Fibroblast of lung (primary cell): ENCODE results near the gene HRH4. TPM values are rescaled to one million over a fixed set of nuclear protein-coding genes. Genes with fewer than 3 reads are reported as not detected.

Source experiments
- DNase-seq, 2 donors: peaks; one replicate each; pipeline versions ENCODE4 v3.0.0 to v3.0.0-alpha.2; 2010; ENCODE audit warnings: low read depth in 2 of 2
- H2AFZ ChIP-seq: 2 replicates; pipeline ENCODE4 v1.5.1; 2012; ENCODE audit warnings: low read length, control low read depth, inconsistent platforms
- H3K27ac ChIP-seq: 2 replicates; pipeline ENCODE4 v1.5.1; 2011; ENCODE audit warnings: low read length, control low read depth; ENCODE audit not compliant: insufficient read depth
- H3K27me3 ChIP-seq: 2 replicates; pipeline ENCODE4 v1.5.1; 2011; ENCODE audit warnings: mild to moderate bottlenecking, low read length; ENCODE audit not compliant: control insufficient read depth, insufficient read depth
- H3K36me3 ChIP-seq: 2 replicates; pipeline ENCODE4 v1.5.1; 2011; ENCODE audit warnings: low read length; ENCODE audit not compliant: control insufficient read depth, insufficient read depth
- H3K4me1 ChIP-seq: 2 replicates; pipeline ENCODE4 v1.5.1; 2011; ENCODE audit warnings: low read length; ENCODE audit not compliant: control insufficient read depth, insufficient read depth; ENCODE audit errors: extremely low read depth
- H3K4me2 ChIP-seq: 2 replicates; pipeline ENCODE4 v1.5.1; 2011; ENCODE audit warnings: low read length, control low read depth; ENCODE audit not compliant: insufficient read depth; ENCODE audit errors: extremely low read depth
- H3K4me3 ChIP-seq, 4 experiments: fragments of 200-600 bp in 1 of 4; sonication (generic) in 1 of 4; replicated peaks in 1 of 4; 2 replicates each; pipeline ENCODE4 v1.5.1; 2011 to 2016; ENCODE audit warnings: low read length in 4 of 4, low read depth in 3 of 4, mild to moderate bottlenecking in 3 of 4, control low read depth in 2 of 4, inconsistent platforms in 1 of 4, mixed read lengths in 1 of 4; ENCODE audit not compliant: insufficient read depth in 1 of 4; ENCODE audit errors: control extremely low read depth in 1 of 4
- H3K79me2 ChIP-seq: 2 replicates; pipeline ENCODE4 v1.5.1; 2012; ENCODE audit warnings: mild to moderate bottlenecking, low read length, inconsistent platforms; ENCODE audit not compliant: control insufficient read depth, insufficient read depth
- H3K9ac ChIP-seq: 2 replicates; pipeline ENCODE4 v1.5.1; 2011; ENCODE audit warnings: mild to moderate bottlenecking, low read length, control low read depth; ENCODE audit not compliant: insufficient read depth
- H3K9me3 ChIP-seq: 2 replicates; pipeline ENCODE4 v1.5.1; 2012; ENCODE audit warnings: low read depth, low read length; ENCODE audit not compliant: control insufficient read depth, insufficient read depth
- H4K20me1 ChIP-seq: 2 replicates; pipeline ENCODE4 v1.5.1; 2011; ENCODE audit warnings: low read length; ENCODE audit not compliant: control insufficient read depth, insufficient read depth; ENCODE audit errors: extremely low read depth
- EZH2 ChIP-seq: IDR thresholded peaks from 2 replicates; pipeline ENCODE4 v1.5.1; 2012; ENCODE audit warnings: low read length, control low read depth, mild to moderate bottlenecking; ENCODE audit errors: missing control alignments
- polyA plus RNA-seq, 2 donors: library from polyadenylated mRNA; depleted of rRNA in 1 of 2; stranded (reverse) in 1 of 2; unstranded in 1 of 2; fragments of >200 nt; gene quantifications; 2 replicates each; pipeline ENCODE4 v1.2.1, GENCODE V29; 2011 to 2012; ENCODE audit warnings: missing spikeins in 1 of 2
- total RNA-seq: library from RNA; depleted of rRNA; stranded (reverse); fragments of >200 nt; gene quantifications from 2 replicates; pipeline ENCODE4 v1.2.1, GENCODE V29; 2014
- TF ChIP-seq, protein P1 (sequence below), 2 donors: IDR thresholded peaks in 1 of 2; conservative IDR thresholded peaks in 1 of 2; 1 replicate in 1 of 2; 2 replicates in 1 of 2; pipeline ENCODE4 v1.5.1; 2011 to 2012; ENCODE audit warnings: low read length in 2 of 2, control low read depth in 1 of 2, inconsistent platforms in 1 of 2, low read depth in 1 of 2, mild to moderate bottlenecking in 1 of 2

The HRH4 gene
- total and polyA plus RNA-seq, 2 donors (not counting 1 experiment from before 2014, with no cell fraction given), result under 0.01 to 0.01 TPM

DNA sequence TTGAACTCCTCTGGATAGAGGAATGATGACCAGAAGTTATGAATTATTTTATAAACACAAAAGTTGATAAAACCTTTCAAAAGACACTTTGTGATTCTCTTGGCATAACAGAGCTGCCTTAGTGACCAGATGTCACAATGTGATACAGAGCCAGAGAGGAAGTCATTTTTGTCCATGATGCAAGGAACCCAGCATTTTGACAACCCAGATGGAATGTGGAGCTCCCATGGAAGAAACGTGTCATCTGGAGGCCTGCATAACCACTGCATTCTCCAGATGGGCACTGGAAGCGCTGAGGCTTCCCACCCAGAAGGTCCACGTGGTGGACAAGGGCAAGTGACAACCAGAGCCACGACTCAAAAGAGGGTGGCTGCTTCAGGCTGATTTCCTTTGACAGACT is 30.1 kb downstream of the HRH4 start:
- H4K20me1 ChIP-seq, result no peaks in the 10 kb centered on the region
- H3K9me3 ChIP-seq, result no peaks in the 10 kb centered on the region
- H3K4me3 ChIP-seq, result no peak overlapping the region
- no peak overlapping the region for H3K27ac ChIP-seq
- H3K27me3 ChIP-seq, result peaks cover 7% of the 10 kb centered on the region
- H3K4me1 ChIP-seq, result no peaks in the 10 kb centered on the region
- TF ChIP-seq, protein P1, sequence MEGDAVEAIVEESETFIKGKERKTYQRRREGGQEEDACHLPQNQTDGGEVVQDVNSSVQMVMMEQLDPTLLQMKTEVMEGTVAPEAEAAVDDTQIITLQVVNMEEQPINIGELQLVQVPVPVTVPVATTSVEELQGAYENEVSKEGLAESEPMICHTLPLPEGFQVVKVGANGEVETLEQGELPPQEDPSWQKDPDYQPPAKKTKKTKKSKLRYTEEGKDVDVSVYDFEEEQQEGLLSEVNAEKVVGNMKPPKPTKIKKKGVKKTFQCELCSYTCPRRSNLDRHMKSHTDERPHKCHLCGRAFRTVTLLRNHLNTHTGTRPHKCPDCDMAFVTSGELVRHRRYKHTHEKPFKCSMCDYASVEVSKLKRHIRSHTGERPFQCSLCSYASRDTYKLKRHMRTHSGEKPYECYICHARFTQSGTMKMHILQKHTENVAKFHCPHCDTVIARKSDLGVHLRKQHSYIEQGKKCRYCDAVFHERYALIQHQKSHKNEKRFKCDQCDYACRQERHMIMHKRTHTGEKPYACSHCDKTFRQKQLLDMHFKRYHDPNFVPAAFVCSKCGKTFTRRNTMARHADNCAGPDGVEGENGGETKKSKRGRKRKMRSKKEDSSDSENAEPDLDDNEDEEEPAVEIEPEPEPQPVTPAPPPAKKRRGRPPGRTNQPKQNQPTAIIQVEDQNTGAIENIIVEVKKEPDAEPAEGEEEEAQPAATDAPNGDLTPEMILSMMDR (conservative IDR thresholded peaks at IDR 0.05 in 1 of 2, IDR thresholded peaks at IDR 0.05 in 1 of 2; ENCODE audit: low read depth in 1 of 2, low read length in 2 of 2), result no peak
- TF ChIP-seq EZH2, result no peak
- no peaks in the 10 kb centered on the region for H3K36me3 ChIP-seq
- H2AFZ ChIP-seq, result peak overlapping the region; percentile 12
- H3K79me2 ChIP-seq, result no peaks in the 10 kb centered on the region
- H3K4me2 ChIP-seq, result no peak overlapping the region
- H3K9ac ChIP-seq, result no peak overlapping the region
- peak in 1 of 2 donors; percentile 20 for DNase-seq

DNA sequence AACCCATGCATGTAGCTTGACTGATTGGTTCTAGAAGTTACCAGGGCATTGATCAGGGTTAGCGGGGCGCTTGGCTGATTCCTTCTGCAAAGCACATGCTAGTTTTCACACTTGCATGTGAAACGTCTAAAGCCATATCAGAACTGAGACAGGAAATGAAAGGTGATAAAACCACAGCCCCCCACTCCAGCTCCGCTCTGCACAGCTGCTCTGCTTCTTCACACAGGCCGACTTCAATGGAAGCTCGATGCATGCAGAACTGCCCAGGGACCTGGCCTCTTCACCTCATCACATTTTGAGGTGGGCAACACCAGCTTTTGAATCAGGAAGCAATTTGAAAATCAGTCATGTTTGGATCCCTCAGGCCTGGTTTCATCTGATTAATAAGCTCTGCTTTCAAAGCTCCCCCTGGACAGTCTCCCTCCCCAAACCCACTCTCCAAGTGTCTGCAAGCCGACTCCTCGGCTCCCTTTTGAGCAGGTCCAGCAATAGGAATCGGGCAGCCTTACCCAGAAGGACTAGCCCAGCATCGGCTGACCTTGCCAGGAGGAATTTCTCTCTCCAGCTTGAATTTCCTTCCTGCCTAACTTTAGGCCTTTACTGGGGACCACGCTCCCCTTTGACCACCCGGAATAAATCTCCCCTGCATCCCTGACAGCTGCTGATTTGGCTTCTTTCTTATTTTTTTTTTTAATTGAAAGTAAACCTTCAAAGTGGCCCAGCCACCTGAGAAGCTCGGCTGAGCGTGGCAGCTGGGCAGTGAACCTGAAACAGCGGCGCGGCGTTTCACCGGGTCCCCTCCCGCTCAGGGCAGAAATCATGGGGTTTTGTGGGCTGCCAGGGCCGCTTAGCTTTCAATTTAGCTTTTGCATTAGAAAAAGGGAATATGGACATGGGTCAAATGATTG is 31.7 kb downstream of the HRH4 start:
- Histone ChIP-seq H3K4me3 (no peak overlapping the region), H3K27me3 (no peaks in the 10 kb centered on the region), H2AFZ (no peak overlapping the region), H3K36me3 (no peaks in the 10 kb centered on the region), H3K79me2 (no peaks in the 10 kb centered on the region), H3K27ac (no peak overlapping the region), H4K20me1 (no peaks in the 10 kb centered on the region), H3K4me2 (no peak overlapping the region), H3K4me1 (no peaks in the 10 kb centered on the region), H3K9ac (no peak overlapping the region), H3K9me3 (no peaks in the 10 kb centered on the region)
- TF ChIP-seq EZH2, result no peak
- TF ChIP-seq, protein P1 (conservative IDR thresholded peaks at IDR 0.05 in 1 of 2, IDR thresholded peaks at IDR 0.05 in 1 of 2; ENCODE audit: low read depth in 1 of 2, low read length in 2 of 2), result no peak
- DNase-seq, result no peak

DNA sequence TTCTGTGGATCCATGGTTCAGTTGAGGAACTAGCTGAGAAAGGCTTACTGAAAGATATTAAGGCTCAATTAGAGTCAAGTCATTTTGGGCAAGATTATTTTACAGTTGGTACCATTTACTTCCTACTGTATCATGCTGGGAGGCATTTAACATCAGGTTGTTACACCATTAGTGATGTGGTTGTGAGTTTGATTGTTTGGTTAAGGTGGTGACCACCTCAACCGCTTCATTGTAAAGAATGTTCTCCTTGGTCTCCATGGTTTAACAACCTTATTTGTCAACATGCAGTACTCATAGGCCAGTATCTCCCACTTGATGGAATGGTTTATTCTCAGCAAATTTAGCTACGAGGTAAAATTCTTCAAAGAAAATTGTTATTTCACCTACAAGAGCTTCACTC is 34.1 kb downstream of the HRH4 start:
- H3K79me2 ChIP-seq, result no peaks in the 10 kb centered on the region
- no peak overlapping the region for H3K9ac ChIP-seq
- H3K27ac ChIP-seq, result no peak overlapping the region
- TF ChIP-seq EZH2, result no peak
- TF ChIP-seq, protein P1 (conservative IDR thresholded peaks at IDR 0.05 in 1 of 2, IDR thresholded peaks at IDR 0.05 in 1 of 2; ENCODE audit: low read depth in 1 of 2, low read length in 2 of 2), result no peak
- no peak overlapping the region for H3K4me3 ChIP-seq
- H3K9me3 ChIP-seq, result no peaks in the 10 kb centered on the region
- H4K20me1 ChIP-seq, result no peaks in the 10 kb centered on the region
- no peak for DNase-seq
- no peaks in the 10 kb centered on the region for H3K27me3 ChIP-seq
- H3K4me2 ChIP-seq, result no peak overlapping the region
- no peak overlapping the region for H2AFZ ChIP-seq
- H3K36me3 ChIP-seq, result no peaks in the 10 kb centered on the region
- H3K4me1 ChIP-seq, result peaks cover 2% of the 10 kb centered on the region
